HAP-1 (cell line): ENCODE measurements around the gene B4GALT6.

Experiments
- DNase-seq, 2 experiments: peaks; one replicate each; pipeline ENCODE4 v3.0.0-alpha.2; 2016 to 2020; ENCODE audit warnings: low spot score in 2 of 2
- H3K27me3 ChIP-seq: fragments of 250-450 bp; sonication (Bioruptor Pico); 2 replicates; pipeline ENCODE4 v1.5.1; 2020; ENCODE audit warnings: low read depth, mild to moderate bottlenecking, moderate library complexity
- H3K36me3 ChIP-seq: fragments of 250-450 bp; sonication (Bioruptor Pico); replicated peaks from 2 replicates; pipeline ENCODE4 v1.5.1; 2020; ENCODE audit warnings: mild to moderate bottlenecking
- H3K4me1 ChIP-seq: fragments of 250-450 bp; sonication (Bioruptor Pico); 2 replicates; pipeline ENCODE4 v1.5.1; 2020; ENCODE audit warnings: mild to moderate bottlenecking
- H3K4me3 ChIP-seq: fragments of 250-450 bp; sonication (Bioruptor Pico); 2 replicates; pipeline ENCODE4 v1.5.1; 2020; ENCODE audit warnings: mild to moderate bottlenecking, moderate library complexity
- H3K9me3 ChIP-seq: fragments of 250-450 bp; sonication (Bioruptor Pico); 2 replicates; pipeline ENCODE4 v1.5.1; 2020; ENCODE audit warnings: mild to moderate bottlenecking, moderate library complexity
- in situ Hi-C: fragments of 300-500 bp; cut with MboI; formaldehyde crosslinking; loops from 3 replicates; pipeline ENCODE4 v1.14.3; 2020; ENCODE audit warnings: low sequenced_read_pairs, inconsistent platforms, mixed read lengths

The B4GALT6 gene

DNA sequence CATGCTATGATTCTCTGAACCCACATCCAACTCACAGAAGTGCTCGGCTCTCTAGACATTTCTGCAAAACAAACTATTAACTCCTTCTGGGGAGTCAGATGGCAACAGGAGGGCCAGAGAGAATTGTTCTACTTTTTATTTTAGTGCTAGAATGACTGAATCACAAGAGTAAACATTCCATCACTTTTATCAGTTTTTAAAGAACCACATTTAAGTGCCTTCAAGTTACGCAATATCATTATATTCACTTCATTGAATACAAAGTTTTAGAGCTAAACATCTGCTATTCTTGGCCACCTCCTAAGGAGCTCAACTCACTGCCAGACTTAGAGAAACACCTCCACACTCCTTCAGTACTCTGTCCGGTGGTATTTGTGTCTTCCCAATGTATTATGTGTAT lies 22.4 kb downstream of the B4GALT6 start:
- Histone ChIP-seq H3K27me3 (no peaks in the 10 kb centered on the region), H3K4me1 (peaks cover 13% of the 10 kb centered on the region), H3K4me3 (no peak overlapping the region), H3K9me3 (0 out of 2 replicates have a peak, but pooled peaks cover 3% of the 10 kb centered on the region), H3K36me3 (no peaks in the 10 kb centered on the region)
- DNase-seq: no peak
- in situ Hi-C loops: no loop called here

DNA sequence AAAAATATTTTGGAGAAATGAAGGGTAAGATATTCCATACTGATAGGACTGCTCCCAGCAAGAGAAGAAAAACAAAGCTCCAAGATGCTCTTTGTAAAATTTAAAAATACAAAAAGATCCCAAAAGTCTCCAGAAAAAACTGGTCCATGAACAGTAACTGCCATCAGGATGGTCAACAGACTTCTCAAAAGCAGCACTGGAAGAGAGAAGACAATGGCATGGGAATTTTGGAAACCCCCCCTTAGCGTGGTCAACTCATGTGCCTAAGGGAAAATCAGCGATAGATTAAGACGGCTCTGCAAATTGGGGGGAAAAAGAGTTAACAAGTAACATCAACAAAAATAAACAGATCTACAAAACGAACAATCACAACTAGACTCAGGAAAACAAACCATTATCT lies 23.6 kb downstream of the B4GALT6 start:
- no peak overlapping the region for H3K4me3 ChIP-seq
- peaks cover 13% of the 10 kb centered on the region for H3K4me1 ChIP-seq
- no peak for DNase-seq
- H3K27me3 ChIP-seq: no peaks in the 10 kb centered on the region
- no peaks in the 10 kb centered on the region for H3K36me3 ChIP-seq
- 0 out of 2 replicates have a peak, but pooled peaks cover 3% of the 10 kb centered on the region for H3K9me3 ChIP-seq
- in situ Hi-C loops: no loop called here

DNA sequence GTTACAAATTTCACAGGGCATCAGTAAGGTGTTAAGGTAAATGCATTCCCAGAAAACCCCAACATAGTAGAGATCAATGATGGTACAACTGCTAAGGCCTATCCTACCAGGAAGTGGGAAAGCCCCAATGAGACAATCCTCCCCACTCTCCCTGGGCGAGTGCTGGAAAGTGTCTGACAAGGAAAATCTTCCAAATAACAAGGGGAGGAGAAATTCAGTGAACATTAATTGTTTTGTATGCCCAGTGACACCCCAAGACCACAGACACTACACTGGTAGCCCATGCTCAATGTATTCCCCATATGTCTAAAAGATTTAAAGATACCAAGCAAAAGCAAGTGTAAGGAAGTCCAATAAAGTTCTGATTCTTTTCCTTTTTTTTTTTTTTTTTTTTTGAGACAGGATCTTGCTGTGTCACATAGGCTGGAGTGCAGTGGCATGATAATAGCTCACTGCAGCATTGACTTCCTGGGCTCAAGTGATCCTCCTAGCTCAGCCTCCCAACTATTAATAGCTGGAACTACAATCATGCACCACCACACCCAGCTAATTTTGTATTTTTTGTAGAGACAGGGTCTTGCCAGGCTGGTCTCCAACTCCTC lies 24.7 kb downstream of the B4GALT6 start:
- Histone ChIP-seq H3K27me3 (no peaks in the 10 kb centered on the region), H3K4me1 (peaks cover 13% of the 10 kb centered on the region), H3K4me3 (no peak overlapping the region), H3K36me3 (no peaks in the 10 kb centered on the region), H3K9me3 (0 out of 2 replicates have a peak, but pooled peaks cover 3% of the 10 kb centered on the region)
- DNase-seq: no peak
- in situ Hi-C loops: no loop called here

DNA sequence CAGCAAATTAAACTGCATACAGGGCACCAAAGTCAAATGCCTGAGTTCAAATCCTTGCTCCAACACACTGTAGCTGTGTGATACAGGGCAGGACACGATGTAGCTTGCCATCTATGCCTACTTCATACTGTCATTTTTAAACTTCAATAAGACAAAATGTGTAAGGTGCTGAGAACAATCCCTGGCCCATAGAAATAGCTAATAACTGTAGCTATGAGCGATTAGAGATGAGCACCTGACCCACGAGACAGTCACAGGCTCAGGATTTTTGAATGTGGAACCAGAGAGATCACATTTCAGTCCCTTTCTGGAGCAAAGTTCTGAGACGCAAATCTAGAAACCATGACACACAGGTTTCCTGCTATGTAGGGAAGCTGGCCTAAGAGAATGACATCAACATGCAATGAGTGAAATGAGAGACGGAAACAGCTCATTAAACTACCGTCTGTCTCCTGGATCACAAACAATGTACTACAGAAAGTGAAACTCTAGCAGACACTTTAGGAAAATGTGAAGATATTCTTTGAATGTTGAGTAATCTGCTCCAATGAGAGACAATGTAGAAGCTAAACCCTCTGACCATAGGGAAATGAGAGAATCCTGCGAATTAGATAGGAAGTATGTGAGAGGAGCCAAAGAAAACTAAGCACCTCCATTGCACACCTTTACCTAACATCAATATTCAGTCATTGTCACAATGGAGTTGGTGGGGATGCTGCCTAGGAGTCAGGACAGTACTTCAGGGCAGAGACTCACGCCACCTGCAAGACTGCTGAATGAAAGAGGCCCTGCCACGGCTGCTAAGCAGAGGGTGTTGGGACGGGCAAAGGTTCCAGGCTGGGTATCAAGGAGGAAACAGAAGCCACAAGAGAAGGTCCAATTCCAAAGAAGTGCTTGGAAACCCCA lies 25.5 kb downstream of the B4GALT6 start:
- in situ Hi-C loops: no loop called here
- no peaks in the 10 kb centered on the region for H3K27me3 ChIP-seq
- peaks cover 21% of the 10 kb centered on the region for H3K4me1 ChIP-seq
- 0 out of 2 replicates have a peak, but pooled peaks cover 3% of the 10 kb centered on the region for H3K9me3 ChIP-seq
- H3K36me3 ChIP-seq: no peaks in the 10 kb centered on the region
- no peak for DNase-seq
- no peak overlapping the region for H3K4me3 ChIP-seq

DNA sequence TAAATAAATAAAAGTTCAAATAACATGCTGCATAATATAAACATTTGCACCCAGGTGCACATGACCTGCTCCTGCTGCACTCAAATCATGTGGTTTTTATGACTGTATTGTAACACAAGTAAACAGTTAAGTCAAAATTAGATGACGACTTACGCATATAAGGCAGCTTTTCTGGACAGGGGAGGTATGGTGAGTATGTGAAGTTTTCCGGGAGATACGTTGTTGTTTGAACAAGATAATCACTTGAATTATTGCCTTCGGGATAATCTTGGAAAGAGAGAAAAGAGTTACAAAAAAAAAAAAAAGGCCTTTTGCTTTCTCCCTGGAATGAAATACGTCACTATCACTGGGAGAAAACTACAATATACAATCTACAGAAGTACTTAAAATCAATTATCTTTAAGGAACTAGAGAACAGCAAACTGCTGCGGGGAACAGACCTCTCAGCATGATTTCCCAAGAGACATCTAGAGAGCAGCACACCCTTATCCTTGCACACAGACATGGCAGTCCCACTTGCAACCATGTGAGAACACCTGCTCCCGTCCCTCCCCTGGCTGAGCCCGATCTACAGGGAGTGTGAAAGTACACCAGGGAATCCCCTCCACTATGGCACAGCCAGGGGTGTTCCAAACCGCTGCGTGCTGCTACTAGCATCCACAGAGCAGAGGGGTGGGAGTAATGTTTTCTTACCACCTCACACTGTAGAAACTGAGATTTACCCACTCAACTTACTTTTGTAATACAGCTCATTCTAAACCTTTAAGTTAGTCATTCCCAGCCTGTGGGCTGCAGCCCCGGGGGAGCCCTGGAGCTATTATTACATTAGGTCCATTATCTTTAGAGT lies 26.3 kb downstream of the B4GALT6 start:
- Histone ChIP-seq H3K36me3 (no peaks in the 10 kb centered on the region), H3K4me1 (peaks cover 27% of the 10 kb centered on the region), H3K9me3 (0 out of 2 replicates have a peak, but pooled peaks cover 3% of the 10 kb centered on the region), H3K27me3 (no peaks in the 10 kb centered on the region), H3K4me3 (no peak overlapping the region)
- in situ Hi-C loops: no loop called here
- peak in 1 of 2 experiments; percentile 47 for DNase-seq

DNA sequence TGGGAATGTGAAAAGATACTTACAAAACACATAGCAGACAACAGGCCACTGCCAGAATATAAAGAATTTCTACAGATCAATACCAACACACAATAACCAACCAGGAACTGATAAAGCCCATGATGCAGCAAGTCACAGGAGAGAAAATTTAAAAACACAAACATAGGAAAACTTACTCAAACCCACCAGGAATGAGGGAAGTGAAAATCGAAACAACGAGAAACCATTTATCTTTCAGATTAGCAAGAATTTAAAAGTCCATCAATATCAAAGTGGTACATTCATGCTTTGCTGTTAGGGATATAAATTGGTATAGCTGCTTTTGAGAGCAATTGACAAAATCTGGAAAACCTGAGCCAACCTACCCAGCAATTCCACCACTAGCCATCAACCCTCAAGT lies 27.6 kb downstream of the B4GALT6 start:
- in situ Hi-C loops: no loop called here
- Histone ChIP-seq H3K27me3 (no peaks in the 10 kb centered on the region), H3K9me3 (0 out of 2 replicates have a peak, but pooled peaks cover 3% of the 10 kb centered on the region), H3K4me1 (peaks cover 27% of the 10 kb centered on the region), H3K36me3 (no peaks in the 10 kb centered on the region), H3K4me3 (no peak overlapping the region)
- no peak for DNase-seq

DNA sequence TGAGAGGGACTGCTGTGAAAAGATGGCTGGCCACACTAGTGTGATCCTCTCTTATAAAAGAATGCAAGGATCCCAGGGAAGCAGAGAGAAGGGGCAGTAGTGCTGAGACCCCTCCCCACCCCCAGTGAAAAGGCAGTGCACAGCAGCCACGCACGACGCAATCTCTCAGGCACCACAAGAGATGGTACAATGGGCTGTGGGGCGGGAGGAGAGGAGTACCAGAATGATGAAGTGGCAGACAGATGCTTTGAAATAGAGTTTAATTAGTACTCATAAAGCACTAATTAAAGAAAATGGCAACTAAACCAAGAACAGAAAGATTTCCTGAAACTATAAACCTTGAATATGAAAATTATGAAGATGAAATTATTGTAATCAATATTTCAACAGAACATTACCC lies 29.0 kb downstream of the B4GALT6 start:
- H3K27me3 ChIP-seq: no peaks in the 10 kb centered on the region
- DNase-seq: no peak
- peaks cover 27% of the 10 kb centered on the region for H3K4me1 ChIP-seq
- no peaks in the 10 kb centered on the region for H3K36me3 ChIP-seq
- no peak overlapping the region for H3K4me3 ChIP-seq
- in situ Hi-C loops: no loop called here
- H3K9me3 ChIP-seq: no peaks in the 10 kb centered on the region

DNA sequence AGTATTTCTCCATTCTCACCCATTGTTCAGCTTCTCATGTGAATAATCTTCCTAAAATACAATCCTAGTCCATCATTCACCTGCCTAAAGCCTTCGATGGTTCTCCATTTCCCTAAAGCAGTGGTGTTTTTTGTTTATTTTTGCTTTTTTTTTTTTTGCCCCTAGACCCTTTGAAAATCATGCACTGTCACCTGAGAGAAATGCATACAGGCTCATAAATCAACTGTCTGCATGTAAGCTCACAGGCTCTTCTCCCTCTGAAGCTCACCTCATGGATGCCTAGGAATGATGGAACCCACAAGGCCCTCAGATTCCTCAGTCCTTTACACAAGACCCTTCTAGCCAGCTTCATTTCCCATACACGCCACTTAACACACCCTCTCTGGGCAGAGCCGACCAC lies 31.5 kb downstream of the B4GALT6 start:
- no peaks in the 10 kb centered on the region for H3K36me3 ChIP-seq
- no peaks in the 10 kb centered on the region for H3K27me3 ChIP-seq
- DNase-seq: no peak
- H3K9me3 ChIP-seq: no peaks in the 10 kb centered on the region
- H3K4me1 ChIP-seq: peaks cover 34% of the 10 kb centered on the region
- no peak overlapping the region for H3K4me3 ChIP-seq
- in situ Hi-C loops: no loop called here

DNA sequence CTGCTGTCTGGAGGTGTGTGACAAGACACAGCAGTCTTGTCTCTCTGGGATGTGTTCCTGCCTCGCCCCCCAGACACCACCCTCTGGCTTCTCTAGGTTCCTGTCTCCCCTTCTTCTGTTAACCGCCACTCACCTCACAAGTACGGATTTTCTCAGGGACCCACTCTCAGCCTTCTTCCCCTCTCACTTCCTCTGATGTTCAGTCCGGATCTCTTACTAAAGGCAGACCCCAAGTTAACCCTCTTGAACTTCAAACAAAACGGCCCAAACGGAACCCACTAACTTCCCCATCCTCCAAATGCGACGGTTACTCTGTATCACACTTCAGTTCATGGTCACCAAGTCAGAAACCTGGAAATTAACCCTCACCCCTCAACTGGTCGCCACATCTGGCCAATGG lies 32.0 kb downstream of the B4GALT6 start:
- H3K4me3 ChIP-seq: no peak overlapping the region
- DNase-seq: no peak
- in situ Hi-C loops: no loop called here
- H3K36me3 ChIP-seq: no peaks in the 10 kb centered on the region
- no peaks in the 10 kb centered on the region for H3K9me3 ChIP-seq
- H3K4me1 ChIP-seq: peaks cover 29% of the 10 kb centered on the region
- no peaks in the 10 kb centered on the region for H3K27me3 ChIP-seq

DNA sequence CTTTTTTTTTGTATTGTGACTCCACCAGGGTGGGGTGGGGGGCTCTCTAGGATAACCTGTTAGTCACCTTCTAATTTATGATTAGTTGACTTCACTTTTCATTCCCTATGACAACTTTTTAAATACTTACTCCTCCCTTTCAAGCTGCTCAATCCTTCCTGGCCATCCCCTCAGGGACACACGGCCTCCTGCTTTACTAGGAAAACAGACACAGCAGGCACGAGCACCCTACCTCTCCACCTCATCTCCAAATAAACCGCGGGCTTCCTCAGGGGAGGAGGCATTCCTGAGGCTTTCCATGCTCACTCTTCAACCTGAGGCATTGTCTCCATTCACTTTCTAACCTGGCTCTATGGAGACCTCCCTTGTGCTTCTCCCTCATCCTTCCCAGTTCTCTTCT lies 33.0 kb downstream of the B4GALT6 start:
- DNase-seq: no peak

DNA sequence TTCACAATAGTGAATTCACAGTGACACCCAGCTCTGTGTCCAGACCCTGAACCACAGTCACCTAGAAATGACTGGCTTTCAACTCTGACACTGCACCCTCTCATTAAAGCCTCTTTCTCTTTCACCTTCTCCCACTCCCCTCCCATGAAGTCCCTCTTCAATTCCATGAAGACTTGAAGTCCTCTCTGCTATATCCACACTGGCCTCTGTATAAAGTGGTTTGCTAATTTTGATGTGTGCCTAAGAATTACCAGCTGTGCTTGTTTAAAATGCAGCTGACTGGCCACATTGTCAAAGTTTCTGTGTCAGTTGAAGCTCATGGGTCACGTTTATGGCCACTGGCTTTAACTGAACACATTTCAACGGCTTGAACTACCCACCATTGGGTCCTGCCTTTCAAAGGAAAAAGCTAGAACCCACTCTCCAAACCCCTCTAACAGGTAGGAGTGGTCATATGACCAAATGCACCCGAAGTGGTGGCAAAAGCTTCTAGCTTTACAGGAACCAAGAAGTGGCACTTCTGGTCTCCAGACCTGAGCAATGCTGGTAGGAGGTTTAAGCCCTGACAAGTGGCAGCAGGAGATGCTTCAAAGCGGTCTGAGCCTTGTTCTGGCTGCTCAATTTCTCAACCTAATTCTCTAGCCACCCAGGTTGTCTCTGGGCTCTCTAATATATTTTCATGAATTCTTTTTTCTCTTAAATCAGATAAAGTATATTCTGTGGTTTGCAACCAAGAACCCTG lies 34.2 kb downstream of the B4GALT6 start:
- no peaks in the 10 kb centered on the region for H3K36me3 ChIP-seq
- no peak for DNase-seq
- no peak overlapping the region for H3K4me3 ChIP-seq
- H3K27me3 ChIP-seq: no peaks in the 10 kb centered on the region
- in situ Hi-C loops: no loop called here
- peaks cover 35% of the 10 kb centered on the region for H3K4me1 ChIP-seq
- H3K9me3 ChIP-seq: no peaks in the 10 kb centered on the region

More for the DNA sequence above, 33.0 kb downstream of the B4GALT6 start:
- H3K4me1 ChIP-seq: peaks cover 34% of the 10 kb centered on the region
- H3K27me3 ChIP-seq: no peaks in the 10 kb centered on the region
- in situ Hi-C loops: no loop called here
- H3K9me3 ChIP-seq: no peaks in the 10 kb centered on the region
- H3K4me3 ChIP-seq: no peak overlapping the region
- H3K36me3 ChIP-seq: no peaks in the 10 kb centered on the region

DNA sequence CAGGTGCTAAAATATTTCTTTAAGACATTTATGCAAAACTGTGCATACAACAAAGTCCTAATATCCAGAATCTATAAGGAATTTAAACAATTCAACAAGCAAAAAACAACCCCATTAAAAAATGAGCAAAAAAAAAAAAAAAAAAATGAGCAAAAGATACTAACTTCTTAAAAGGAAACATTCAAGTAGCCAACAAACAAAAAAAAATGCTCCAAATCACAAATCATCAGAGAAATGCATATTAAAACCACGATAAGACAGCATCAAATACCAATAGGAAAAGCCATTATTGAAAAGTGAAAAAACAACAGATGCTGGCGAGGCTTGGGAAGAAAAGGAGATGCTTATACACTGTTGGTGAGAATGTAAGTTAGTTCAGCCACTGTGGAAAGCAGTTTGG lies 34.9 kb downstream of the B4GALT6 start:
- Histone ChIP-seq H3K36me3 (no peaks in the 10 kb centered on the region), H3K9me3 (no peaks in the 10 kb centered on the region), H3K4me1 (peaks cover 33% of the 10 kb centered on the region), H3K4me3 (no peak overlapping the region), H3K27me3 (no peaks in the 10 kb centered on the region)
- in situ Hi-C loops: no loop called here
- no peak for DNase-seq

DNA sequence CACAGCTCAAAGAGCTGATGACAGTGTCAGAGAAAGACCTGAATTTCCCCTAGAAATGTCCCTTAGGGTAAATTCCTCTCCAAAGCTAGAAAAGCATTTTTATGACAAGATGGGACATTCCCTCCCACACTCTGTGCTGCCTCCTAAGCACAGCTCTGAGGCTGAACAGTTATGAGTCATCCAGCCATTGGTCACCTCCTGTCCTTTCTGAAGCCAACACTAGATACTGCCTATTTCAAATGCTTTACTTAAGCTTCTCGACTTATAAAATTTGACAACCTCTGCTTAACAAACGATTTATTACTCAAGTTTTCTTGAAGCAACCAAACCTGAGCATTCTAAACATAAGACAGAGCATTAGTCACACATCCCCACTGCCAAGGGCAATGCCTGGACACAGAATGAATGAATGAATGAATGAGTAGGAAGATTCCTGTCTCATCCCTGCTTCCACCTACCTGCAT lies 35.4 kb downstream of the B4GALT6 start:
- H3K4me3 ChIP-seq: no peak overlapping the region
- DNase-seq: peak; percentile 59 to 77
- no peaks in the 10 kb centered on the region for H3K27me3 ChIP-seq
- peaks cover 28% of the 10 kb centered on the region for H3K4me1 ChIP-seq
- in situ Hi-C loops: no loop called here
- no peaks in the 10 kb centered on the region for H3K36me3 ChIP-seq
- H3K9me3 ChIP-seq: no peaks in the 10 kb centered on the region
